HG02763 (cell line): ENCODE data around the gene NFKB2.

ENCODE experiments used
- ATAC-seq: cut with Tn5 transposase; IDR thresholded peaks from one replicate; pipeline ENCODE4 v1.9.1; 2021; ENCODE audit warnings: mild to moderate bottlenecking, moderate library complexity; ENCODE audit not compliant: unreplicated experiment

NFKB2 gene

GRCh38 chr10:102420714-102421506 is 25.4 kb downstream of the NFKB2 start, which contains the start of gene FBXL15:
FBXL15 (plus strand) TSS chr10:102420836; CDS start chr10:102421130, 294 bp downstream.
- peak; percentile 69 for ATAC-seq

- ATAC-seq: no peak
These were observed 25.9 kb downstream of the NFKB2 start for GRCh38 chr10:102421507-102421756.

GRCh38 chr10:102421757-102422512 is 26.4 kb downstream of the NFKB2 start:
- ATAC-seq: peak; percentile 0

DNA sequence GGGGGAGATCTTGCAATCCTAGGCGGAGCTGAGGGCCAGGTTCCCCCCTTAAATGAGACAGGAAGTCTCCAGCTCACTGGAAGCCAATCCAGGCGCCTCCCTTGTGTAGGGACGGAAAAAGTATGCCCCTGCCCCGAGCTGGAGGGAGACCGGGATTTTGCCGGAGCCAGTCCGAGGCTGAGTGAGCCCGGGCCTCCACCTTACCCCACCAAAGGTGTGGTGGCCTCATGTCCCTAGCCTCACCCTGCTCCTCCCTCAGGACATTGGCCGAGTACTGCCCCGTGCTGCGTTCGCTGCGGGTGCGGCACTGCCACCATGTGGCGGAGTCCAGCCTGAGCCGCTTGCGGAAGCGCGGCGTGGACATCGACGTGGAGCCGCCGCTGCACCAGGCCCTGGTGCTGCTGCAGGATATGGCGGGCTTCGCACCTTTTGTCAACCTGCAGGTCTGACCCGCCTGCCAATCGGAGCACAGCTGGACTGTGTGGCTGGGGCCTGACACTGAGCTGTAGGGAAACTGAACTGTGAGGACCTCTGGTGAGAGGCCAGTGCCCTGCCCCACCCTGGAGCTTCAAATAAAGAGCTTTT is 27.1 kb downstream of the NFKB2 start:
- ATAC-seq: peak; percentile 25

- ATAC-seq: no peak
These were observed 28.0 kb downstream of the NFKB2 start for GRCh38 chr10:102423372-102423968.

DNA sequence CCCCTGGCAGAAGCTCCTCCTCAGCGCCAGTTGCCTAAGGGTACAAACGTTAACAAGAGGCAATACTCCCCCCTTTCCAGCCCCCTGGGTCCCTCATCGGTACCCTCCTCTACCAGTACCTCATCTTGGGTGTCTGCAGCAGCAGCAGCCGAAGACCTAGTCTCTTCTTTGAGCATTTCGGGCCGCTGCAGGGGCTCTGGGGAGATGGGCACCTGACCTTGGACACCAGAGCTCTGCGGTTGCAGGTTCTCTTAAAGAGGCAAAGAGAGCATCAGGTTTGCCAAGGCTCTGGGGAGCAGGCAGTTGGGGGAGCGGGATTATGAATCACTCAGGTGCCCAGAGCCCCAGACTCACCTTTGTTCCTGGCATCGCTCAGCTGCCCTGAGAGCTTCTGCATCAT is 28.6 kb downstream of the NFKB2 start:
- ATAC-seq: no peak

DNA sequence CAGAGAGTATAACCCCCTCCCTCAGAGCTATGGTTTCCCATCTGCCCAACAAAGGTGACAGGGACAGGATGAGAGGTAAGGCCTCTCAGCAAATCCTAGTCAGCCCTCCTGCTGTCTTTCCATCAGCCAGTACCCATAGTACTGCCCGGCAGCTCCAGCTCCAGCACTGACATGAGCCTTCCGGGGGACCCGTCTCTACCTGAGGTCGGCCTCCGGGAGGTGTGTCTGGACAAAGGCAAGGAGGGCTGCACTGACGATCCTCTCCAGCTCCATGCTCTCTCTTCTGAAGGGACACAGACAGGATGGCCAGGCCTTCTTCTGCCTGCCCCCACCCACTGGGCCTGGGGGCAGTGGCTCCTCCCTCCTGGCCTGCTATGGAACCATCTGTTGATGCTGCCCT is 29.4 kb downstream of the NFKB2 start:
- no peak for ATAC-seq

- ATAC-seq: no peak
These were observed 29.9 kb downstream of the NFKB2 start for GRCh38 chr10:102425444-102425843.

DNA sequence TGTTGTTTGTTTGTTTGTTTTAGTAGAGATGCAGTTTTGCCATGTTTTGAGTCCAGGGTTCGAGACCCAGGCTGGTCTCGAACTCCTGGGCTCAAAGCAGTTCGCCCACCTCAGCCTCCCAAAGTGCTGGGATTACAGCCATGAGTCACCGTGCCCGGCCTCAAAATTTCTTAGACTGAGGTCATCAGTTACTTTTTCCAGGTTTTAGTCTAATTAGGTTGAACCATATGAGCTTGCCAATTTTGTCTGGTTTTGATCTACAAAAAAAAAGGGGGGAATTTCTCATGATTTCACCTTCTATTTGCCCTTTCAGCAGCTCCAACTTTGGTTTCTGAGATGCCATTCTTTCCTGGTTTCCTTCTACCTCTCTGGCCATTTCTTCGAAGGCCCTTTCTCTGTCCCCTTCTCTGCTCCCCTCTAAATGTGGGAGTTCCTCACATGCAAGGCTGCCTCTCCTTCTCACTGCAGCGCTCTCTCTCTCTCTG is 31.3 kb downstream of the NFKB2 start:
- ATAC-seq: no peak

DNA sequence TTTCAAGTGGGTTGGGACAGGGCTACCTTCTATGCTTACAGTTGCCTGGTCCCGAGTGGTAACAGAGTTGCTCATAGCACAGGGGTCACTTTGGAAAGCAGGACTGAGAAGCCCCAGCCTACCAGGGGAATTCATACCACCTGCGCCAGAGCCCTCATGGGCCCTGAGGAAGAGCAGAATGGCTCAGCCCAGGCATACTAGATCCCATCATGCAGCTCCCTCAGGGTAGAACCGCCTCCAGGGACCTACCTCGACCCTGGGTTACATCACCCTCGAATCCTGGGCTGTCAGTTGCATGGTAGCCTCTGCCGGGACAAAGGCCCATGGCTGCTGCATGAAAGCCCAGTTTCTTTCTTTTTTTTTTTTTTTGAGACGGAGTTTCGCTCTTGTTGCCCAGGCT is 34.0 kb downstream of the NFKB2 start:
- ATAC-seq: no peak

- ATAC-seq: no peak
These were observed 36.1 kb downstream of the NFKB2 start for GRCh38 chr10:102431452-102432124.

DNA sequence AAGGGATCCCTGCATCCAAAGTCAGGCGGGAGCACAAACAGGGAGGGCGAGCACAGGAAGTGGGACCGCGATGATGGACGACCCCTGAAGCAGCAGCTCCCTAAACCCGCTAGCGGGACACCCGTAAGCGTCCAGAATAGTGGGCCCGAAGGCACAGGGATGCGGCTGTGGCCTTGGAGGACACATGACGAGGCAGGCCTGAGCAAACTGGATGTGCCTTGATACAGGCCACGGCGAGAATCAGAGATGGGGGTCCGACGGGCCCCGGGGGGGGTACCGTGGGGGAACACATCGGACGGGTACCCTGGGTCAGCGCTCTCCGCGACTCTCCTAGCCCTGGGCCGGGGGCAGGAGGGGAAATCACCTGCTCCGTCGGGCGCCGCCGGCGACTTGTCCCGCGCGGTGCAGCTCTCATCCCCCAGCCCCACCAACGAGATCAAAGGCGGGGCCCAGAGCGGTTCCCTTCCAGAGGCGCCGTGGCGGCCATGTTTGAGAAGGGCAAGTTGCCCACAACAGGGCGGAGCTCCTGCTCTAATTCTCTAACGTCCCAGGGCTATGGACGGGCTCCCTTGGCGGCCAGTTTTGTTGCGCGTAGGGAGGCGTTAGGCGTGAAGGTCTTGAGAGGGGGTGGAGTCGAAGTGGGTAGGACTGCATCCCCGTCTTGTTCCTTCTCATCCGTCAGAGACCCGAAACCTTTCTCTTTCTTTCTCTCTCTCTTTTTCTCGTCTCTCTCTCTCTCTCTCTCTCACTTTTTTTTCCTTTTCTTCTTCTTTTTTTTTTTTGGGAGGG is 36.9 kb downstream of the NFKB2 start, which contains the start of gene CUEDC2:
CUEDC2 (minus strand) TSS at position 413 of the 789 bp plus-strand sequence. CDS start 7,386 bp downstream, outside the sequence.
- peak; percentile 79 for ATAC-seq

DNA sequence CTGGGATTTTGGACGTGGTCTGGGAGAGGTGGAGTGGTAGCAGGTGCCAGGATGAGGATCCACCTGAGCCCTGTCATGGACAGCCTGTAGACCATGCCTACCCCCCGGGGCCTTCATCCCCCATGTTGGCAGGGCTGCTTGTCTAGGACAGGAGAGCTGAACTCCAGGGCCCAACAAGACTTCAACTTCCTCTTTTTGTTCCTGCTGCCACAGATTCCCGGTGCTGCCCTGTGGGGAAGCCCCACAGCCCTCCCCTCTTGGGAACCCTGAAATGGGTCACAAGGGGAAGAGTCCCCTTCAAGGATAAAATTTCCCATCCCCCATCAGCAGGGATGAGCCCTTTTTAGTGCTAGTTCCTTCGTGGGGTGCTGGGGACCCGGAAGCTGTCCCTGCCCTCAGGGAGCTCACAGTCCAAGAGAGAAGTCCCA is 38.1 kb downstream of the NFKB2 start:
- no peak for ATAC-seq

DNA sequence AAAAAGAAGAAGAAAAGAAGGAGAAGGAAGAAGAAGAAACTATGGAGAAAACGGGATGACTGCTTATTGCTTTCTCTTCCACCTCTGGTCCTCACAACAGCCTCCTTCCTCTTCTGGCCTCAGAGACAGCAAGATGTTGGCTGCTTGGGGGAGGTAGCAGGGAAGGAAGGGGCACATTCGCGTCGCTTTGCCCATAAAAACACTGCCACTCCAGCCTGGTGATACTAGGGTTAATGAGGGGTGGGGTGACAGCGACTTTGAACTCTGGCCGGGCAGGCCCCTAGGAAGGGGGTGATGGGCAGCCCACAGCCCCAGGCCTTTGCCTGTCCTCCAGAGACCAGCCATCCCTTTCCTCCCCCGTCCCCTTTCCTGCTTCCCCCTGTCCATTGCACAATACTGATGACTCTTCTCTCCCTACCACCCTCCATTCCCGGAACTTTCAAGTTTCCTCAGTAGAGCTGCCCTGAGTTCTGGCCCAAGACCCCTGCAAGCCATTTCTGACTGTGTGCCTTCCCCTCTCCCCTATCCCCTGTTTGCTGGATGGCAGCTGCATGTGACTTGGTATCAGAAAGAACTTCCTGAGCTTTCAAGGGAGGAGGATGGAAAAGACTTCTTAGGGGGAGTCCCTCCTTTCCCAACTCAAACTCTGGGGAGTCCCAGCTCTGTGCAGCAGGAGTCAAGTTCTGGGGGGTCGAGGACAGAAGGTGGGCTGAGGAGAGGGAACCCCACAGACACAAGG is 39.1 kb downstream of the NFKB2 start:
- ATAC-seq: no peak

GRCh38 chr10:102435133-102435497 is 39.6 kb downstream of the NFKB2 start:
- ATAC-seq: no peak

DNA sequence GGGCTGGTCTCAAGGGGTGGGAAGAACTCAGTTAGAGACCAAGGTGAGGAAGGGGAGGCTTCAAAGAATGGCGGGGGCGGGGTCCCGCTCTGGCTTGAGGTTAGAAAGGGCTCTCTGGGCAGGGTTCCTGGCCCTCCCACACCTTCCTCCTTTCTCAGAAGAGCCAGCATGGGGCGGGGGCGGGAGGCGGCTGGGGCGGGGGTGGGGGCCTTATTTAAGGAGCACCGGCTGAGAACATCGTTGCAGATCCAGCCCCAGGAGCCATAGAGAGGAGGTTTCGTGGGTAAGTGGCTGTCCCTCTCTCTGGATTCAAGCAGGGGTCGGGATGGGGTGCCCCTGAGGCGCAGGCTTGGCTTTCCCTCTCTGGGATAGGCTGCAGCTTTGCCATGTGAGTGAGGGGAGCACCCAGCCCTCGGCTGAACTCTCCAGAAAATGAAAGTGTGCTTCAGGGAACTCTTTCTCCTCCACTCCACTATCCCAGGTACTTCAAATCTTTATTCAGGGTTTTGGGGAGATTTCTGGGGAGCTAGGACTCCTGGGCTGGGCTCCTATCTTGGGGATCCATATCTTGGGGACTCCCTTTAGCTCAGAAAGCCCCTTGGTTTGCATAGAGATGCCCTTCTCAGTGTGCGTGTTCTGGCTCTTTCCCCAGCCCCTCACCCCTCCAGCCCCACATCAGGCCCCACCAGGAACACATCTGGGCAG is 40.2 kb downstream of the NFKB2 start:
- no peak for ATAC-seq

GRCh38 chr10:102436312-102436711 is 40.8 kb downstream of the NFKB2 start:
- ATAC-seq: no peak

DNA sequence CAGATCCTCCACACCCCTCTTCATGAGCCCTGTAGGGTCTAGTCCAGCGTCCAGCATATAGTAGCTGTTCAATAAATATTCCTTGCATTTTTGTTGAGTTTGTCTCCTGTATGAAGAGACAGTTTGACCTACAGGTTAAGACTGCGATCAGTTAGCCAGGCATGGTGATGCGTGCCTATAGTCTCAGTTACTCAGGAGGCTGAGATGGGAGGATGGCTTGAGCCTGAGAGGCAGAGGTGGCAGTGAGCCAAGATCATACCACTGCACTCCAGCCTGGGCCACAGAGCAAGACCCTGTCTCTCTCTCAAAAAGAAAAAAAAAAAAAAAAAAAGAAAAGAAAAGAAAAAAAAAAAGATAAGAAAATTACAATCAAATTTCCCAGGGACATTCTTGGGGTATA is 42.0 kb downstream of the NFKB2 start:
- ATAC-seq: no peak

- ATAC-seq: no peak
These were observed 42.9 kb downstream of the NFKB2 start for GRCh38 chr10:102438374-102438773.
